Mammary epithelial cell (primary cell): ENCODE results near the gene ITPR2.

Experiments used
- EZH2 ChIP-seq: IDR thresholded peaks from 2 replicates; pipeline ENCODE4 v1.6.1; 2012; ENCODE audit warnings: low read length, inconsistent platforms, borderline replicate concordance
- TF ChIP-seq, protein P1 (sequence below), 2 donors: IDR thresholded peaks in 1 of 2; conservative IDR thresholded peaks in 1 of 2; 2 replicates each; pipeline ENCODE4 v1.5.1; 2011 to 2012; ENCODE audit warnings: inconsistent platforms in 2 of 2, low read length in 2 of 2, mild to moderate bottlenecking in 2 of 2, control low read depth in 1 of 2, low read depth in 1 of 2; ENCODE audit not compliant: insufficient read depth in 1 of 2; ENCODE audit errors: extremely low read depth in 1 of 2

DNA sequence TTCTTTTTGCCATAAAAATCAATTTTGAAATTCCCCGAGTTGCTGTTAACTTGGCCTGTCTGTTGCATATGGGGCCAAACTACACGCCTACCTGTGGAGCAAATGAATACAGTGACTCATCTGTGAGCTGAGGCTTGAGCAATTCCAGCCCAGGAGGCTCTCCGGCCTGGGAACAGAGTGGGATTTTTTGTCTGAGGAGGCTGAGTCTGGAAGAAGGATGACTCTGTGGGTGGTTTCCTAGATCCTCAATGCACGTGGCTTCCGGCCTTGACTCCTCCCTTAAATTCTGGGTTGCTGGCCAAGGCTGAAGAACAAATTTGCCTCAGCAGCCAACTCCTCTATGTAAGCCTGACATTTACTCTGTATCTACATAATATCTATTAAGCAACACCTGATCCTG, 513.5 kb downstream of the ITPR2 start:
- TF ChIP-seq, protein P1, sequence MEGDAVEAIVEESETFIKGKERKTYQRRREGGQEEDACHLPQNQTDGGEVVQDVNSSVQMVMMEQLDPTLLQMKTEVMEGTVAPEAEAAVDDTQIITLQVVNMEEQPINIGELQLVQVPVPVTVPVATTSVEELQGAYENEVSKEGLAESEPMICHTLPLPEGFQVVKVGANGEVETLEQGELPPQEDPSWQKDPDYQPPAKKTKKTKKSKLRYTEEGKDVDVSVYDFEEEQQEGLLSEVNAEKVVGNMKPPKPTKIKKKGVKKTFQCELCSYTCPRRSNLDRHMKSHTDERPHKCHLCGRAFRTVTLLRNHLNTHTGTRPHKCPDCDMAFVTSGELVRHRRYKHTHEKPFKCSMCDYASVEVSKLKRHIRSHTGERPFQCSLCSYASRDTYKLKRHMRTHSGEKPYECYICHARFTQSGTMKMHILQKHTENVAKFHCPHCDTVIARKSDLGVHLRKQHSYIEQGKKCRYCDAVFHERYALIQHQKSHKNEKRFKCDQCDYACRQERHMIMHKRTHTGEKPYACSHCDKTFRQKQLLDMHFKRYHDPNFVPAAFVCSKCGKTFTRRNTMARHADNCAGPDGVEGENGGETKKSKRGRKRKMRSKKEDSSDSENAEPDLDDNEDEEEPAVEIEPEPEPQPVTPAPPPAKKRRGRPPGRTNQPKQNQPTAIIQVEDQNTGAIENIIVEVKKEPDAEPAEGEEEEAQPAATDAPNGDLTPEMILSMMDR (conservative IDR thresholded peaks at IDR 0.05 in 1 of 2, IDR thresholded peaks at IDR 0.05 in 1 of 2; ENCODE audit: extremely low read depth in 1 of 2, insufficient read depth in 1 of 2, low read depth in 1 of 2, low read length in 2 of 2): no peak
- TF ChIP-seq EZH2: no peak
